Gastrocnemius medialis (tissue), 4 donors: ENCODE data around the gene HNRNPF.

Source experiments
- POLR2A ChIP-seq, 2 donors: fragments of 450-650 bp; IDR thresholded peaks; one replicate each; pipeline ENCODE4 v1.6.1; 2017; ENCODE audit warnings: antibody characterized with exemption in 2 of 2, mild to moderate bottlenecking in 2 of 2, moderate library complexity in 2 of 2
- TF ChIP-seq, protein P1 (sequence below), 5 experiments: fragments of 450-650 bp in 3 of 5; fragments of 200-600 bp in 2 of 5; sonication (generic) in 2 of 5; IDR thresholded peaks in 4 of 5; conservative IDR thresholded peaks in 1 of 5; 1 replicate in 4 of 5; 2 replicates in 1 of 5; pipeline ENCODE4 v1.5.1; 2016 to 2019; ENCODE audit warnings: antibody characterized with exemption in 5 of 5, mild to moderate bottlenecking in 3 of 5, moderate library complexity in 3 of 5

GRCh38 chr10:43427166-43427825 lies 18.3 kb upstream of the HNRNPF start:
- TF ChIP-seq, protein P1, sequence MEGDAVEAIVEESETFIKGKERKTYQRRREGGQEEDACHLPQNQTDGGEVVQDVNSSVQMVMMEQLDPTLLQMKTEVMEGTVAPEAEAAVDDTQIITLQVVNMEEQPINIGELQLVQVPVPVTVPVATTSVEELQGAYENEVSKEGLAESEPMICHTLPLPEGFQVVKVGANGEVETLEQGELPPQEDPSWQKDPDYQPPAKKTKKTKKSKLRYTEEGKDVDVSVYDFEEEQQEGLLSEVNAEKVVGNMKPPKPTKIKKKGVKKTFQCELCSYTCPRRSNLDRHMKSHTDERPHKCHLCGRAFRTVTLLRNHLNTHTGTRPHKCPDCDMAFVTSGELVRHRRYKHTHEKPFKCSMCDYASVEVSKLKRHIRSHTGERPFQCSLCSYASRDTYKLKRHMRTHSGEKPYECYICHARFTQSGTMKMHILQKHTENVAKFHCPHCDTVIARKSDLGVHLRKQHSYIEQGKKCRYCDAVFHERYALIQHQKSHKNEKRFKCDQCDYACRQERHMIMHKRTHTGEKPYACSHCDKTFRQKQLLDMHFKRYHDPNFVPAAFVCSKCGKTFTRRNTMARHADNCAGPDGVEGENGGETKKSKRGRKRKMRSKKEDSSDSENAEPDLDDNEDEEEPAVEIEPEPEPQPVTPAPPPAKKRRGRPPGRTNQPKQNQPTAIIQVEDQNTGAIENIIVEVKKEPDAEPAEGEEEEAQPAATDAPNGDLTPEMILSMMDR (IDR thresholded peaks at IDR 0.05 in 4 of 5, conservative IDR thresholded peaks at IDR 0.05 in 1 of 5): no peak
- TF ChIP-seq POLR2A (IDR thresholded peaks at IDR 0.05): no peak
